Glutamatergic neuron (in vitro differentiated cells): Measurements from ENCODE around the gene PCDH9. TPM values are rescaled to one million over a fixed set of nuclear protein-coding genes. Genes with fewer than 3 reads are reported as not detected.

Source experiments
- DNase-seq: peaks from one replicate; pipeline ENCODE4 v3.0.0; 2022
- H3K27ac Mint-ChIP-seq: one replicate; pipeline ENCODE4 v1.8.0; 2020; ENCODE audit warnings: mild to moderate bottlenecking, mixed read lengths, inconsistent platforms; ENCODE audit not compliant: unreplicated experiment
- H3K27me3 Mint-ChIP-seq: one replicate; pipeline ENCODE4 v1.8.0; 2020; ENCODE audit warnings: mild to moderate bottlenecking, moderate library complexity, mixed read lengths, inconsistent platforms; ENCODE audit not compliant: unreplicated experiment
- H3K36me3 Mint-ChIP-seq: one replicate; pipeline ENCODE4 v1.8.0; 2020; ENCODE audit warnings: mild to moderate bottlenecking, mixed read lengths, inconsistent platforms; ENCODE audit not compliant: unreplicated experiment
- H3K4me1 Mint-ChIP-seq: one replicate; pipeline ENCODE4 v1.8.0; 2020; ENCODE audit warnings: mild to moderate bottlenecking, low read depth, mixed read lengths, inconsistent platforms; ENCODE audit not compliant: unreplicated experiment
- H3K4me3 Mint-ChIP-seq: one replicate; pipeline ENCODE4 v1.8.0; 2020; ENCODE audit warnings: mild to moderate bottlenecking, mixed read lengths, inconsistent platforms; ENCODE audit not compliant: unreplicated experiment
- H3K9me3 Mint-ChIP-seq: one replicate; pipeline ENCODE4 v1.8.0; 2020; ENCODE audit warnings: mild to moderate bottlenecking, moderate library complexity, mixed read lengths, inconsistent platforms; ENCODE audit not compliant: unreplicated experiment
- total RNA-seq: library from RNA; stranded (reverse); fragmentation: NEBNext Ultra II Directional; extraction: Animal tissue kit (Norgen Biotek cat#: 25700); gene quantifications from one replicate; pipeline ENCODE4 v1.2.1, GENCODE V29; 2021; ENCODE audit not compliant: unreplicated experiment
- TF ChIP-seq, protein P1 (sequence below): fragments of 200-600 bp; sonication (generic); IDR thresholded peaks from one replicate; pipeline ENCODE4 v1.5.0; 2021; ENCODE audit not compliant: partially characterized antibody, unreplicated experiment

Gene PCDH9
- total RNA-seq, 1 donor from 2014 or later = 43.3 TPM

DNA sequence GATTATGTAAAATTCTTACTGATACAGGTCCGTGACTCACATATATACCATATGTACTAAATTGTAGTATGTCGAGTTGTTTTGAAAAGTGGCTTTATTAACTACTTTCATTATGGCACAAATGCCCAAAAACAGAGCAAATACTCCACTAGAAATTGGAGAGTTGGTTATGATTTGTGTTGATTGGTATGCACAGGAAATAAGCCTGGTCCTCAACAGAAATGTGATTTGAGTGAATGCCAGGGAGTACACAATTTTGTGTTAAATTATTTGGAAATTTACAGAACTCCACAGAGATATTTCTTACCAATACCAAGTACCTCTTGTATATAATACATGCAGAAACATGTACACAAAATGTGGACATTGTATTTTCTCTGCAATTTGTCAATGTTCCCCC lies 676.7 kb downstream of the PCDH9 start:
- Mint-ChIP-seq H3K36me3 (no peaks in the 10 kb centered on the region), H3K4me3 (no peak overlapping the region), H3K27me3 (peaks cover 1% of the 10 kb centered on the region), H3K9me3 (peaks cover 2% of the 10 kb centered on the region), H3K27ac (no peak overlapping the region), H3K4me1 (peaks cover 2% of the 10 kb centered on the region)
- DNase-seq = no peak
- TF ChIP-seq, protein P1, sequence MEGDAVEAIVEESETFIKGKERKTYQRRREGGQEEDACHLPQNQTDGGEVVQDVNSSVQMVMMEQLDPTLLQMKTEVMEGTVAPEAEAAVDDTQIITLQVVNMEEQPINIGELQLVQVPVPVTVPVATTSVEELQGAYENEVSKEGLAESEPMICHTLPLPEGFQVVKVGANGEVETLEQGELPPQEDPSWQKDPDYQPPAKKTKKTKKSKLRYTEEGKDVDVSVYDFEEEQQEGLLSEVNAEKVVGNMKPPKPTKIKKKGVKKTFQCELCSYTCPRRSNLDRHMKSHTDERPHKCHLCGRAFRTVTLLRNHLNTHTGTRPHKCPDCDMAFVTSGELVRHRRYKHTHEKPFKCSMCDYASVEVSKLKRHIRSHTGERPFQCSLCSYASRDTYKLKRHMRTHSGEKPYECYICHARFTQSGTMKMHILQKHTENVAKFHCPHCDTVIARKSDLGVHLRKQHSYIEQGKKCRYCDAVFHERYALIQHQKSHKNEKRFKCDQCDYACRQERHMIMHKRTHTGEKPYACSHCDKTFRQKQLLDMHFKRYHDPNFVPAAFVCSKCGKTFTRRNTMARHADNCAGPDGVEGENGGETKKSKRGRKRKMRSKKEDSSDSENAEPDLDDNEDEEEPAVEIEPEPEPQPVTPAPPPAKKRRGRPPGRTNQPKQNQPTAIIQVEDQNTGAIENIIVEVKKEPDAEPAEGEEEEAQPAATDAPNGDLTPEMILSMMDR = no peak

GRCh38 chr13:66551128-66551527 lies 679.0 kb downstream of the PCDH9 start:
- no peak overlapping the region for H3K27ac Mint-ChIP-seq
- TF ChIP-seq, protein P1 = no peak
- H3K36me3 Mint-ChIP-seq = no peaks in the 10 kb centered on the region
- H3K27me3 Mint-ChIP-seq = peaks cover 1% of the 10 kb centered on the region
- H3K4me1 Mint-ChIP-seq = peaks cover 2% of the 10 kb centered on the region
- H3K9me3 Mint-ChIP-seq = no peaks in the 10 kb centered on the region
- H3K4me3 Mint-ChIP-seq = no peak overlapping the region
- no peak for DNase-seq

GRCh38 chr13:66547685-66548084 lies 682.5 kb downstream of the PCDH9 start:
- no peak overlapping the region for H3K4me3 Mint-ChIP-seq
- DNase-seq = no peak
- peaks cover 1% of the 10 kb centered on the region for H3K27me3 Mint-ChIP-seq
- TF ChIP-seq, protein P1 = no peak
- H3K4me1 Mint-ChIP-seq = peaks cover 6% of the 10 kb centered on the region
- no peak overlapping the region for H3K27ac Mint-ChIP-seq
- no peaks in the 10 kb centered on the region for H3K36me3 Mint-ChIP-seq
- no peaks in the 10 kb centered on the region for H3K9me3 Mint-ChIP-seq

- DNase-seq = no peak
- TF ChIP-seq, protein P1 = no peak
- H3K27ac Mint-ChIP-seq = no peak overlapping the region
- H3K36me3 Mint-ChIP-seq = no peaks in the 10 kb centered on the region
- no peaks in the 10 kb centered on the region for H3K27me3 Mint-ChIP-seq
- no peaks in the 10 kb centered on the region for H3K9me3 Mint-ChIP-seq
- no peak overlapping the region for H3K4me3 Mint-ChIP-seq
- peaks cover 4% of the 10 kb centered on the region for H3K4me1 Mint-ChIP-seq
These were observed 683.4 kb downstream of the PCDH9 start for GRCh38 chr13:66546534-66547379.

- TF ChIP-seq, protein P1 = no peak
- peaks cover 7% of the 10 kb centered on the region for H3K4me1 Mint-ChIP-seq
- no peak overlapping the region for H3K4me3 Mint-ChIP-seq
- no peaks in the 10 kb centered on the region for H3K9me3 Mint-ChIP-seq
- no peak for DNase-seq
- peaks cover 1% of the 10 kb centered on the region for H3K27me3 Mint-ChIP-seq
- no peaks in the 10 kb centered on the region for H3K36me3 Mint-ChIP-seq
- no peak overlapping the region for H3K27ac Mint-ChIP-seq
These were observed 686.4 kb downstream of the PCDH9 start for GRCh38 chr13:66543780-66544179.
